Nephron (organoid): Measurements from ENCODE around the gene GRIA4.

Experiments used
- H3K27ac Mint-ChIP-seq, 3 experiments: 2 replicates each; pipeline ENCODE4 v1.8.0; 2020; ENCODE audit warnings: mixed read lengths in 3 of 3, mild to moderate bottlenecking in 2 of 3, moderate library complexity in 1 of 3
- H3K27me3 Mint-ChIP-seq: 2 replicates; pipeline ENCODE4 v1.8.0; 2021; ENCODE audit warnings: low read depth, mild to moderate bottlenecking, moderate library complexity, mixed read lengths
- H3K36me3 Mint-ChIP-seq: 2 replicates; pipeline ENCODE4 v1.8.0; 2020; ENCODE audit warnings: low read depth, mixed read lengths
- H3K4me1 Mint-ChIP-seq: 2 replicates; pipeline ENCODE4 v1.8.0; 2020; ENCODE audit warnings: mixed read lengths
- H3K4me3 Mint-ChIP-seq, 3 experiments: 2 replicates each; pipeline ENCODE4 v1.8.0; 2020; ENCODE audit warnings: mild to moderate bottlenecking in 3 of 3, mixed read lengths in 3 of 3, moderate library complexity in 2 of 3
- H3K9me3 Mint-ChIP-seq: 2 replicates; pipeline ENCODE4 v1.8.0; 2020; ENCODE audit warnings: mixed read lengths
- TF ChIP-seq, protein P1 (sequence below), 3 experiments: fragments of 200-600 bp; sonication (generic); IDR thresholded peaks; one replicate each; pipeline ENCODE4 v1.5.0; 2021; ENCODE audit warnings: antibody characterized with exemption in 3 of 3; ENCODE audit not compliant: unreplicated experiment in 3 of 3

GRIA4 gene

DNA sequence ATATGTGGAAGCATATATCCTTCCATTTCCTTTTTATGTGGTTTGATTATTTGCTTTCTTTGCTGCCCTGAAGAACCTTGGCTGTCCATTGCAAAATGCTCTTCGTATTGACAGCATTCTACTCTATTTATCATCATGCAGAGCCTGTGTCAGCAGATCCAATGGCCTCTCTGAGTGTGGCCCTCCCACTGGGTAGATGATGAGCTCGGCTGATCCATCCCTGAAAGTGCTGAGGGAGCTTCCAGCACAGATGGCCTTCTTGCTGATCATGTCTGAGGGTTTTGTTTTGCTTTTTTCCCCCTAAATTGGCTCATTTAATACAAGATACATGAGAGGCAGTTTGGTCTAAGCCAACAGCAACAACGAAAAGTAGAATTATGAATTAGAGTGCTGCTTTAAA, 181.0 kb downstream of the GRIA4 start:
- Mint-ChIP-seq H3K4me1 (no peaks in the 10 kb centered on the region), H3K36me3 (no peaks in the 10 kb centered on the region), H3K27me3 (no peaks in the 10 kb centered on the region), H3K27ac (peak overlapping the region in 1 of 3 experiments; percentile 33), H3K9me3 (no peaks in the 10 kb centered on the region), H3K4me3 (no peak overlapping the region)
- TF ChIP-seq, protein P1, sequence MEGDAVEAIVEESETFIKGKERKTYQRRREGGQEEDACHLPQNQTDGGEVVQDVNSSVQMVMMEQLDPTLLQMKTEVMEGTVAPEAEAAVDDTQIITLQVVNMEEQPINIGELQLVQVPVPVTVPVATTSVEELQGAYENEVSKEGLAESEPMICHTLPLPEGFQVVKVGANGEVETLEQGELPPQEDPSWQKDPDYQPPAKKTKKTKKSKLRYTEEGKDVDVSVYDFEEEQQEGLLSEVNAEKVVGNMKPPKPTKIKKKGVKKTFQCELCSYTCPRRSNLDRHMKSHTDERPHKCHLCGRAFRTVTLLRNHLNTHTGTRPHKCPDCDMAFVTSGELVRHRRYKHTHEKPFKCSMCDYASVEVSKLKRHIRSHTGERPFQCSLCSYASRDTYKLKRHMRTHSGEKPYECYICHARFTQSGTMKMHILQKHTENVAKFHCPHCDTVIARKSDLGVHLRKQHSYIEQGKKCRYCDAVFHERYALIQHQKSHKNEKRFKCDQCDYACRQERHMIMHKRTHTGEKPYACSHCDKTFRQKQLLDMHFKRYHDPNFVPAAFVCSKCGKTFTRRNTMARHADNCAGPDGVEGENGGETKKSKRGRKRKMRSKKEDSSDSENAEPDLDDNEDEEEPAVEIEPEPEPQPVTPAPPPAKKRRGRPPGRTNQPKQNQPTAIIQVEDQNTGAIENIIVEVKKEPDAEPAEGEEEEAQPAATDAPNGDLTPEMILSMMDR (IDR thresholded peaks at IDR 0.05; ENCODE audit: unreplicated experiment in 3 of 3): no peak

DNA sequence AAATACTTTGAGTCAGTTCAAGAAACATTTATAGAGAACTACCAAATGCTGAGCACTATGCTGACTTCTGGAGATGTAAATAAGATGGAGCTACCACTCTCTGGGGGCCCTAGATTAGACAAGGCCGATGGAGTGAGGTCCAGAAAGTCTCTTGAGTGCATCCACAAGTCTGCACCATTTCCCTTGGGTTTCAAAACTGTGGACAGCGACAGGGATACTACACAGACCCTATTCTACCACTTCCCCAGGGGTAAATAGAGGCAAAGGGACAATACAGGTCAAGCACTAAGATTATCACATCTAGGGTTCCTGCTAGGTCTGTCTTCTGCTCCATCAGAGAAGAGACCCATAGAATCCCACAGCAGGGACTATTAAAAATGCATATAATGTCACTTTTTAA, 183.2 kb downstream of the GRIA4 start:
- Mint-ChIP-seq H3K4me3 (no peak overlapping the region), H3K27ac (no peak overlapping the region), H3K36me3 (no peaks in the 10 kb centered on the region), H3K4me1 (no peaks in the 10 kb centered on the region), H3K9me3 (no peaks in the 10 kb centered on the region), H3K27me3 (no peaks in the 10 kb centered on the region)
- TF ChIP-seq, protein P1 (IDR thresholded peaks at IDR 0.05; ENCODE audit: unreplicated experiment in 3 of 3): no peak

DNA sequence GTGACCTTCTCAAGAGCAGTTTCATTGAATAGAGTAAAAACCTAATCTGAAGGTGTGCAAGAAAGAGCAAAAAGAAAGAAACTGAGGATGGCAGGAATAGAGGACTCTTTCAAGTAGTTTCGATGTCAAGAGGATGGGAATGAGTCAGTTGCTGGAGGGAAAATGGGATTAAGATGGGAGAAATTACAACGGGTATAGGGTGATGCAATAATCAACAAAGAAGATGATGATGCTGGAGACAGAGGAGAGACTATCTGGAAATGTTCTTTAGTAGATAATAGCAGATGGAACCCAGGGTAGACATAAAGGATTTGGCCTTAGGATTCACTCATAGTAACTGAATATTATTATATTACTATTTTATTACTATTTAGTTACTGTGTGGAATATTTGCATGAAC, 189.4 kb downstream of the GRIA4 start:
- H3K36me3 Mint-ChIP-seq: no peaks in the 10 kb centered on the region
- no peak overlapping the region for H3K4me3 Mint-ChIP-seq
- no peaks in the 10 kb centered on the region for H3K27me3 Mint-ChIP-seq
- H3K27ac Mint-ChIP-seq: no peak overlapping the region
- TF ChIP-seq, protein P1 (IDR thresholded peaks at IDR 0.05; ENCODE audit: unreplicated experiment in 3 of 3): no peak
- H3K4me1 Mint-ChIP-seq: no peaks in the 10 kb centered on the region
- H3K9me3 Mint-ChIP-seq: no peaks in the 10 kb centered on the region

DNA sequence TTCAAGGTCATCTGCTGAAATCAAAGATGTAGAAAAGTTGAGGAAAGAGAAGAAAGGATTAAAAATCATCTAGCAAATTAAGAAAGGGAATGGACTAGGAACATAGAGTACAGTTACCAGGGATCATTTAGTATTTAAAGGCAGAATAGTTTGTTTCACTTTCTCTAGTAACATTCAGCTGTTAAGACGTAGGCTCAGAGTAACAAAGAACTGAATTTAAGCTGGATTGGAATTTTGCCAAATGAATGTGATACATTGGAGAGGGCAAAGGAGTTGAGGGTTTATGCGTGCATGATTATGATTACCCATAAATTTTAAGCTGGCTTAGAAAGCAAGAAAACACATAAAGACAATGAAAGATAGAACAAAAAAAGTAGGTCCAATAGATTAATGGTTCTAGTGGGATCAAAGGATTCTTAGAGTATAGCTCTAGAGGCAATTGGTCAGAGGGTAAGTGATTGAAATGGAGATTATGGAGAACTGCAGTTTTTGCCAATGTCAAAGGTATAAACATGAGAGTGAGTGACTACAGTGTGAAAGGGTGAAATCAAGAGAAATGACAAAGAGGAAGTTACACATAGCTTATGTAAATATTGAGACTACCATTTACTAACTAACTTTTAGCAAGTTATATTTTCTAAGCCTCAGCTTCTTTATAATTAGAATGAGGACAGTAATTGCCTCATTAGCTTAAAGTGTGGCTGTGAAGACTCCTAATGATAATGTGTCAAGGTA, 190.0 kb downstream of the GRIA4 start:
- no peaks in the 10 kb centered on the region for H3K27me3 Mint-ChIP-seq
- H3K9me3 Mint-ChIP-seq: no peaks in the 10 kb centered on the region
- TF ChIP-seq, protein P1 (IDR thresholded peaks at IDR 0.05; ENCODE audit: unreplicated experiment in 3 of 3): no peak
- H3K36me3 Mint-ChIP-seq: no peaks in the 10 kb centered on the region
- H3K4me1 Mint-ChIP-seq: no peaks in the 10 kb centered on the region
- no peak overlapping the region for H3K27ac Mint-ChIP-seq
- H3K4me3 Mint-ChIP-seq: no peak overlapping the region

DNA sequence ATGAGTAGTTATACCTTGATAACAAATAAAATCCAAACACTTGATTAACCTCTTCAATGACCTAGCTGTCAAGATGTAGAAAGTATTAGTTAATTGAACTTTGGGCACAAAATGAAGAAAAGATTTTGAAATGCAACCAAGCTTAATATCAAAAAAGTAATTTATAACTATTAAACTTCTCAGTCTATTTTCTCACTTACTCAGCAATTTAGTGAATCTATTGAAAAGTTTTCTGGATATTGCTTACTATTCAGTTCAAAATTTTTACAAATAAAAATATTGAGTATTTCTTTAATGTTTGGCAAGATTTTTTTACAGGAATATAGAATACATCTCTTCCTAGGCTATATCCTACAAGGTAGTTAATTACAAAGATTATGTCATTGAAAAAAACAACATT, 192.5 kb downstream of the GRIA4 start:
- Mint-ChIP-seq H3K27me3 (no peaks in the 10 kb centered on the region), H3K36me3 (no peaks in the 10 kb centered on the region), H3K27ac (no peak overlapping the region), H3K9me3 (no peaks in the 10 kb centered on the region), H3K4me1 (no peaks in the 10 kb centered on the region), H3K4me3 (no peak overlapping the region)
- TF ChIP-seq, protein P1 (IDR thresholded peaks at IDR 0.05; ENCODE audit: unreplicated experiment in 3 of 3): no peak

DNA sequence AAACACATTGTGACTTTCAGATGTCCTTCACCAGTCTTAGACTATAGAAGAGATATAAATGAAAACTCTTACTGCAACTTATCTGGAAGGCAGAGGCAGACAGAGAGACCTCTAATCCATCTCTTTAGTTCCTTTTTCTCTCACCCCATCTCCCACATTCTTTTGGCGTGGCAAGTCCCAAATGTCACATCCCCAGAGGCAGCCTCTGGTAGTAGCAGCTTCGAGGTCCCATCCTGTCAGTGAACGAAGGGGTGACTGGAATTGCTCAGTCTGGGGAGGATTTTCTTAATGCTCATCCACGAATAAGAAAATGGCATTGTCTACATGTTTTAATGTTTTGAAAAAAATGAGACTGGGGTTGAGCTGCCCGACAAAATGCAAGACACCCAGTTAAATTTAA, 201.4 kb downstream of the GRIA4 start:
- Mint-ChIP-seq H3K9me3 (no peaks in the 10 kb centered on the region), H3K4me1 (no peaks in the 10 kb centered on the region), H3K4me3 (no peak overlapping the region), H3K27me3 (no peaks in the 10 kb centered on the region), H3K36me3 (no peaks in the 10 kb centered on the region), H3K27ac (no peak overlapping the region)
- TF ChIP-seq, protein P1 (IDR thresholded peaks at IDR 0.05; ENCODE audit: unreplicated experiment in 3 of 3): no peak
